Mesenchymal stem cell (in vitro differentiated cells and primary cell): ENCODE results near the gene TTC6.

ENCODE experiments used
- DNase-seq: peaks from one replicate; pipeline ENCODE4 v3.0.0-alpha.2; 2013
- H2AFZ ChIP-seq: one replicate; pipeline ENCODE4 v1.6.1; 2013; ENCODE audit warnings: low read depth, mild to moderate bottlenecking, control low read depth, inconsistent platforms, low read length, moderate library complexity
- H2AK5ac ChIP-seq: 2 replicates; pipeline ENCODE4 v1.6.1; 2013; ENCODE audit warnings: low read length, moderate library complexity, mild to moderate bottlenecking, inconsistent platforms; ENCODE audit not compliant: severe bottlenecking
- H2BK120ac ChIP-seq: one replicate; pipeline ENCODE4 v1.6.1; 2013; ENCODE audit warnings: low read depth, mild to moderate bottlenecking, inconsistent platforms, low read length, moderate library complexity
- H2BK12ac ChIP-seq, 2 experiments: one replicate each; pipeline ENCODE4 v1.6.1; 2013; ENCODE audit warnings: inconsistent platforms in 2 of 2, low read length in 2 of 2, mild to moderate bottlenecking in 2 of 2, moderate library complexity in 2 of 2, control low read depth in 1 of 2
- H2BK15ac ChIP-seq: one replicate; pipeline ENCODE4 v1.6.1; 2013; ENCODE audit warnings: mild to moderate bottlenecking, low read depth, inconsistent platforms; ENCODE audit not compliant: poor library complexity, severe bottlenecking
- H2BK5ac ChIP-seq: 2 replicates; pipeline ENCODE4 v1.6.1; 2013; ENCODE audit warnings: low read depth, mild to moderate bottlenecking, low read length, control low read depth, inconsistent platforms; ENCODE audit not compliant: poor library complexity, severe bottlenecking
- H3K14ac ChIP-seq, 2 experiments: one replicate each; pipeline ENCODE4 v1.6.1; 2013; ENCODE audit warnings: inconsistent platforms in 2 of 2, low read length in 2 of 2, control low read depth in 1 of 2, mild to moderate bottlenecking in 1 of 2, moderate library complexity in 1 of 2
- H3K18ac ChIP-seq, 2 experiments: one replicate each; pipeline ENCODE4 v1.6.1; 2013; ENCODE audit warnings: inconsistent platforms in 2 of 2, low read length in 2 of 2, control low read depth in 1 of 2, low read depth in 1 of 2, mild to moderate bottlenecking in 1 of 2
- H3K23ac ChIP-seq, 2 experiments: one replicate each; pipeline ENCODE4 v1.6.1; 2013; ENCODE audit warnings: inconsistent platforms in 2 of 2, low read length in 2 of 2, mild to moderate bottlenecking in 2 of 2, moderate library complexity in 2 of 2, control low read depth in 1 of 2
- H3K27ac ChIP-seq: 2 replicates; pipeline ENCODE4 v1.5.1; 2013; ENCODE audit warnings: mild to moderate bottlenecking, moderate library complexity, low read length, control low read depth, inconsistent platforms; ENCODE audit not compliant: poor library complexity, severe bottlenecking
- H3K27me3 ChIP-seq, 2 experiments: 2 replicates each; pipeline versions ENCODE4 v1.6.1 to v1.7.0; 2013; ENCODE audit warnings: low read length in 2 of 2, mild to moderate bottlenecking in 2 of 2, moderate library complexity in 2 of 2, control low read depth in 1 of 2, inconsistent platforms in 1 of 2; ENCODE audit not compliant: control insufficient read depth in 1 of 2, insufficient read depth in 1 of 2
- H3K36me3 ChIP-seq, 2 experiments: 2 replicates each; pipeline versions ENCODE4 v1.6.1 to v1.7.0; 2013; ENCODE audit warnings: low read length in 2 of 2, control low read depth in 1 of 2, inconsistent platforms in 1 of 2, low read depth in 1 of 2, mild to moderate bottlenecking in 1 of 2; ENCODE audit not compliant: insufficient read depth in 2 of 2, control insufficient read depth in 1 of 2
- H3K4ac ChIP-seq, 2 experiments: one replicate each; pipeline ENCODE4 v1.6.1; 2013; ENCODE audit warnings: inconsistent platforms in 2 of 2, low read length in 2 of 2, mild to moderate bottlenecking in 2 of 2, moderate library complexity in 2 of 2, control low read depth in 1 of 2, low read depth in 1 of 2
- H3K4me1 ChIP-seq: 2 replicates; pipeline ENCODE4 v1.6.1; 2013; ENCODE audit warnings: low read depth, low read length, control low read depth; ENCODE audit not compliant: control insufficient read depth, insufficient read depth
- H3K4me2 ChIP-seq: 2 replicates; pipeline ENCODE4 v1.6.1; 2013; ENCODE audit warnings: low read length, mild to moderate bottlenecking, inconsistent platforms; ENCODE audit not compliant: poor library complexity, severe bottlenecking
- H3K4me3 ChIP-seq, 2 experiments: 2 replicates each; pipeline versions ENCODE4 v1.5.1 to v1.7.0; 2013; ENCODE audit warnings: low read length in 2 of 2, mild to moderate bottlenecking in 2 of 2, control low read depth in 1 of 2, low read depth in 1 of 2; ENCODE audit not compliant: insufficient read depth in 1 of 2
- H3K79me1 ChIP-seq: replicated peaks from 2 replicates; pipeline ENCODE4 v1.6.1; 2013; ENCODE audit warnings: mild to moderate bottlenecking, control low read depth, low read length, inconsistent platforms; ENCODE audit not compliant: poor library complexity, severe bottlenecking
- H3K9ac ChIP-seq: 2 replicates; pipeline ENCODE4 v1.7.0; 2013; ENCODE audit warnings: mild to moderate bottlenecking, low read length, moderate library complexity
- H3K9me3 ChIP-seq: 2 replicates; pipeline ENCODE4 v1.7.0; 2013; ENCODE audit warnings: mild to moderate bottlenecking, low read length; ENCODE audit not compliant: control insufficient read depth
- H4K8ac ChIP-seq: one replicate; pipeline ENCODE4 v1.6.1; 2013; ENCODE audit warnings: inconsistent platforms, mild to moderate bottlenecking, low read length, moderate library complexity
- H4K91ac ChIP-seq: one replicate; pipeline ENCODE4 v1.6.1; 2013; ENCODE audit warnings: mild to moderate bottlenecking, low read length, inconsistent platforms
- WGBS: methylation state at CpG from one replicate; pipeline ENCODE4 v1.1.7; 2013; ENCODE audit warnings: mixed read lengths; 5-methylcytosine and 5-hydroxymethylcytosine counted together

Gene TTC6

DNA sequence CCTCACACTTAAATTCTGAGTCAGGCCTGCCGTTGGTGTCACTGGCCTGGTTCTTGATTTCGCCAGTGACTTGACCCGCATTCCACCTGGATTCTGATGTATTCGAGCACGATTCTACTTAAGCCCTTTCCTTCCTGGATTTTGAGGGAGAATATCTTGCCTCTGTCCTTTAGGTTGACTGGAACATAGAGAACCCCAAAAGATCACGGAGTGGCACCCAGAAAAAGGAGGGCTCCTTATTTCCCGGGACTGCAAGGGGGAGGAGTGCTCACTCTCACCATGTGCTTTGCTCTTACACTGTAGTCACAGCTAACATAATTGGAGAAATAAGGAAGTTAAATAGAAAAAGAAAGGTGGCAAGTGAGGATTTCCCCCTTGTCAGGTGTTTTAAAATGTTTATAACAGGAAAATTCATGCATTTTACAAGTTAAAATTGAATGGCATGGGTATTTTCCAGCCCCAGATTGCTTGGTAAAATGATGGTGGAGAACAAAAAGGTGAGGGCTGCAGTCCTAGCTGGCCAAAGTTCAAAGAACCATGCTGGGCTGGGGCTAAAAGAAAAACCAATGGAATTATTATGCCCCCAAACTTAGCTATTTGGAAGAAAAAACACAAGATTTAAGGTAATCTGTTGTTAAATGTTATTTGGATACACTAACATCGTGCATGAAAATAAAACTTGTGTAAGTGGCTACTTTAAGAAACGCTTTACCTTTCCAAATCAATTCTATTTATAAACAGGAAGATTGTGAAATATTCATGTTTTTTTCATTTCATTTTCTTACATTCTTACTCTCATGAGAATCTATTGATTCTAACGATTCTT lies 9.2 kb upstream of the TTC6 start:
- Histone ChIP-seq H2BK15ac (no peak overlapping the region), H4K91ac (no peak overlapping the region), H3K4me3 (no peak overlapping the region), H3K9ac (no peak overlapping the region), H3K4me1 (peaks cover 30% of the 10 kb centered on the region), H3K9me3 (no peaks in the 10 kb centered on the region), H4K8ac (no peak overlapping the region), H3K18ac (no peak overlapping the region), H2BK120ac (no peak overlapping the region), H3K14ac (no peak overlapping the region), H3K36me3 (peaks cover 0 to 3% of the 10 kb centered on the region in 2 experiments), H3K23ac (no peak overlapping the region), H2AFZ (no peak overlapping the region), H3K79me1 (no peaks in the 10 kb centered on the region), H3K4me2 (no peak overlapping the region), H3K27ac (no peak overlapping the region), H2BK12ac (no peak overlapping the region), H3K27me3 (peaks cover 71 to 97% of the 10 kb centered on the region in 2 experiments), H2AK5ac (no peak overlapping the region), H3K4ac (no peak overlapping the region), H2BK5ac (no peak overlapping the region)
- 4% methylated on average over 7 of the region's 10 CpGs for WGBS
- peak; percentile 5 for DNase-seq

DNA sequence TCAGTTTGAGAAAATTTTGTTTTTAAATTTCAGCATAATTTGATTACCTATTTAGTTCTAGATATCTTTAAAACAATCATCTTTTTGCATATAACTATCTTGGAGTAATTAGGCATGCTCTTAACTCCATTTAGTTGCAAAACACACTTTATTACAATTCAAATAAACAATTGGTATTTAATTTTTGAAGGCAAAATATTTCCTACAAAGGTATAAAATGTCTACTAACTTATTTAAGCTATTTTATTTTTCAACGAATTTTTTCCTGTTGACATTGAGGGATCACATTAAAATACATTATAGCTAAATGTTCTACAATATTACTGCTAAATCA lies 8.7 kb upstream of the TTC6 start:
- Histone ChIP-seq H2AFZ (no peak overlapping the region), H3K18ac (no peak overlapping the region), H3K4me3 (no peak overlapping the region), H3K9ac (no peak overlapping the region), H3K27me3 (peaks cover 77 to 95% of the 10 kb centered on the region in 2 experiments), H2BK15ac (no peak overlapping the region), H3K4me1 (peaks cover 36% of the 10 kb centered on the region), H3K27ac (no peak overlapping the region), H4K91ac (no peak overlapping the region), H3K36me3 (peaks cover 0 to 3% of the 10 kb centered on the region in 2 experiments), H3K23ac (no peak overlapping the region), H2AK5ac (no peak overlapping the region), H3K79me1 (no peaks in the 10 kb centered on the region), H2BK5ac (no peak overlapping the region), H2BK120ac (no peak overlapping the region), H3K4me2 (no peak overlapping the region), H2BK12ac (no peak overlapping the region), H4K8ac (no peak overlapping the region), H3K4ac (no peak overlapping the region), H3K14ac (no peak overlapping the region), H3K9me3 (no peaks in the 10 kb centered on the region)
- DNase-seq, result no peak
- WGBS, result no CpG with 5 or more reads among the region's 1 CpG

DNA sequence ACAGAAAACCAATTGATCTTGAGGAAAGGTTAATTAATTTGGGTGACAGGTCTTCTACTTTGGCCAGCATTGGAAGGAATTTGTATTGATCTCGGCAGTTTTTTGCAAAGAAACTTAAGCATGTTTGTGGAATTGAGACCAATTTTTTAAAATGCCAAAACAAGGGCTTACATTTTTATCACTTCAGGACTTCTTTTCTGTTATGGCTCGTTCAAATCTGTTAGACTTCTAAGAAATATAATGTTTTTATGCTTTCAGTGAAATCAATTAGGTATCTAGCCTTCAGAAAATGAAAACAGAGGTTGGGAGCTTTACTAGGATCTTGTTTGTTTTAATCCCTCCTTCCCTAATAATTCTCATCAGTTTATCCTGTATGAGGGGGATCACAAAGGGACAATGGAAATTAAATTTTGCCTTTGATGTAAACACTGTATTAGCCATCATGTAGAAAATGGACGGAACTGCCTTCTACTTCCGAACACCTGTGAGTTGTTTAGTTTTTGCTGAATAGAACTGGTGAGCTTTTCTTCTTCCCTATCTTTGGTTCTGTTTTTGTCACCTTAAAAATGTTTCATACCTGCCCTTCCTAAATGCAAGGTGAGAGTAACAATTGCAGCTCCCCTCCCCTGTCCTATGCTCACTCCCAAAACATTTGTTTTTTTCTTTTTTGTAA lies 8.2 kb upstream of the TTC6 start:
- Histone ChIP-seq H4K8ac (no peak overlapping the region), H4K91ac (no peak overlapping the region), H2BK12ac (no peak overlapping the region), H3K23ac (no peak overlapping the region), H3K4ac (no peak overlapping the region), H3K27me3 (peaks cover 82 to 96% of the 10 kb centered on the region in 2 experiments), H3K4me1 (peaks cover 41% of the 10 kb centered on the region), H3K4me3 (no peak overlapping the region), H2AK5ac (no peak overlapping the region), H2BK120ac (no peak overlapping the region), H3K14ac (no peak overlapping the region), H3K4me2 (no peak overlapping the region), H2AFZ (no peak overlapping the region), H3K9ac (no peak overlapping the region), H3K27ac (no peak overlapping the region), H3K79me1 (no peaks in the 10 kb centered on the region), H2BK15ac (no peak overlapping the region), H2BK5ac (no peak overlapping the region), H3K9me3 (no peaks in the 10 kb centered on the region), H3K18ac (no peak overlapping the region), H3K36me3 (peaks cover 0 to 7% of the 10 kb centered on the region in 2 experiments)
- peak; percentile 22 for DNase-seq
- WGBS, result 71% methylated on average over 1 of the region's 4 CpGs

DNA sequence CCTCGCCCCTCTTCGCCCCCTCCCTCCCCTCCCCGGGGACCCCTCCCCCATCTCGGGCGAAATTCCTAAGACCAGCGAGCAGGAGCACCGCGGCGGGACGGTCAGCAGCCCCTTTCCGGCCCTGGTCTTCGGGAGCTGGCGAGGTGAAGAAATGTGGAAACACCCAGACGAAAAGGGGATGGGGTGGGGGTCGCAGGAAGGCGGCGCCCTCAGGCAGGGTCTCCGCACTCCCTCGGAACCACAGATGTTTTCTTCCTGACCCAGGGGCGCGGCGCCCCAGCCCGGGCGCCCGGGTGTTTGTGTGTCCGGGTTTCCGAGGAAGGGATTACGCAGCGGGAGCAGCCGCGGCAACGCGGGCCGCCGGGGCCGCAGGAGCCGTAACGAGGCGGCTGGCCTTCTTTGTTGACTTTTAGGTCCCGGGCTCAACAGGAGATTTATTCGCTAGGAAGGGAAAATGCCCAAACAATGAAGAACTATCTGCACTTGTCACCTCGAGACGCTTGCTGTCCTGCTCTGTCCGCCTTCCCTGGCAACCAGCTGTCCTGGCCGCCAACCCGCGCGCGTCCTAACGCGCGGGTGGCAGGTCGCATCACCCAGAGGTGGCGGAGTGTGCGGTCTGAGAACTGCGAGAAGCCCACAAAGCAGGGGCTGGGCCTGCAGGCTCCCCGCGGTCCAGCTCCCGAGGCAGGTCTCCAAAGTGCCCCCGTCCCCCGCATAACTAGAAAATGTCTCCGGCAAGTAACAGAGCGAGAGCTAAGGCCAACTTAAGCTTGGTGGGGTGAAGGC lies 7.4 kb upstream of the TTC6 start:
- Histone ChIP-seq H2BK12ac (no peak overlapping the region), H3K18ac (peak overlapping the region in 1 of 2 experiments; percentile 21), H3K4ac (no peak overlapping the region), H4K8ac (no peak overlapping the region), H3K4me3 (peak overlapping the region in 1 of 2 experiments; percentile 28), H2AFZ (no peak overlapping the region), H2BK15ac (no peak overlapping the region), H3K14ac (peak overlapping the region in 1 of 2 experiments; percentile 57), H3K9ac (no peak overlapping the region), H3K4me2 (peak overlapping the region; percentile 78), H4K91ac (no peak overlapping the region), H3K27ac (no peak overlapping the region), H2AK5ac (no peak overlapping the region), H2BK5ac (no peak overlapping the region), H3K36me3 (peaks cover 0 to 7% of the 10 kb centered on the region in 2 experiments), H3K79me1 (no peaks in the 10 kb centered on the region), H3K27me3 (peaks cover 89 to 96% of the 10 kb centered on the region in 2 experiments), H2BK120ac (no peak overlapping the region), H3K9me3 (no peaks in the 10 kb centered on the region), H3K4me1 (peaks cover 42% of the 10 kb centered on the region), H3K23ac (peak overlapping the region in 1 of 2 experiments; percentile 24)
- WGBS, result 1% methylated on average over 60 of the region's 63 CpGs
- DNase-seq, result peak; percentile 47
